ENCODE data around the gene COL28A1.

The COL28A1 gene

GRCh38 chr7:7557252-7557651 lies 21.6 kb upstream of the COL28A1 start:
- no peak for DNase-seq

GRCh38 chr7:7556852-7557251 lies 21.2 kb upstream of the COL28A1 start:
- no peak for DNase-seq

GRCh38 chr7:7554649-7555575 lies 19.2 kb upstream of the COL28A1 start:
- no peak for DNase-seq

- DNase-seq, result no peak
Observed at GRCh38 chr7:7554021-7554432, 18.4 kb upstream of the COL28A1 start.

GRCh38 chr7:7553386-7553785 lies 17.7 kb upstream of the COL28A1 start:
- DNase-seq, result no peak

- DNase-seq, result no peak
Observed at GRCh38 chr7:7552199-7552598, 16.5 kb upstream of the COL28A1 start.

GRCh38 chr7:7550663-7551062 lies 15.0 kb upstream of the COL28A1 start:
- DNase-seq, result no peak

- no peak for DNase-seq
Observed at GRCh38 chr7:7548407-7548806, 12.7 kb upstream of the COL28A1 start.

- no peak for DNase-seq
Observed at GRCh38 chr7:7542251-7542835, 6.7 kb upstream of the COL28A1 start.

- no peak for DNase-seq
Observed at GRCh38 chr7:7539711-7540110, 4.0 kb upstream of the COL28A1 start.

GRCh38 chr7:7539152-7539551 lies 3.5 kb upstream of the COL28A1 start:
- no peak for DNase-seq

GRCh38 chr7:7537711-7538110 lies 2.0 kb upstream of the COL28A1 start:
- no peak for DNase-seq

- DNase-seq, result no peak
Observed at GRCh38 chr7:7536396-7537019, 835 bp upstream of the COL28A1 start.

GRCh38 chr7:7533831-7534430 lies 1.7 kb downstream of the COL28A1 start:
- no peak for DNase-seq

GRCh38 chr7:7529328-7529727 lies 6.3 kb downstream of the COL28A1 start:
- DNase-seq, result no peak

GRCh38 chr7:7527047-7527446 lies 8.6 kb downstream of the COL28A1 start:
- no peak for DNase-seq

GRCh38 chr7:7526006-7526405 lies 9.7 kb downstream of the COL28A1 start:
- DNase-seq, result no peak

- no peak for DNase-seq
Observed at GRCh38 chr7:7524121-7524520, 11.6 kb downstream of the COL28A1 start.

- DNase-seq, result no peak
Observed at GRCh38 chr7:7522421-7522820, 13.3 kb downstream of the COL28A1 start.

- no peak for DNase-seq
Observed at GRCh38 chr7:7521259-7521658, 14.4 kb downstream of the COL28A1 start.

- DNase-seq, result no peak
Observed at GRCh38 chr7:7519528-7519927, 16.1 kb downstream of the COL28A1 start.

GRCh38 chr7:7519056-7519455 lies 16.6 kb downstream of the COL28A1 start:
- DNase-seq, result no peak

GRCh38 chr7:7517754-7518153 lies 17.9 kb downstream of the COL28A1 start:
- DNase-seq, result no peak

GRCh38 chr7:7516662-7517061 lies 19.0 kb downstream of the COL28A1 start:
- no peak for DNase-seq
